HEK293 (cell line): ENCODE results near the gene KRT79.

Source experiments
- CTCF ChIA-PET: fragments of 350-600 bp; formaldehyde crosslinking; extraction: SDS; loops from one replicate; lab custom pipeline; 2021; ENCODE audit warnings: antibody characterized with exemption; lab: Yijun Ruan, JAX
- POLR2A ChIA-PET: fragments of 300-600 bp; formaldehyde crosslinking; extraction: SDS; loops from one replicate; lab custom pipeline; 2020; ENCODE audit warnings: antibody characterized with exemption, inconsistent platforms; lab: Yijun Ruan, JAX
- H3K27ac ChIP-seq: fragments of 200-500 bp; sonication (Bioruptor generic); 2 replicates; pipeline ENCODE4 v1.5.1; 2014; ENCODE audit warnings: low read depth, low read length, control low read depth, inconsistent platforms; ENCODE audit errors: extremely low read depth
- H3K36me3 ChIP-seq, 2 experiments: fragments of 200-500 bp in 1 of 2; sonication (Bioruptor generic) in 1 of 2; 1 replicate in 1 of 2; 2 replicates in 1 of 2; pipeline ENCODE4 v1.5.1; 2014 to 2017; ENCODE audit warnings: inconsistent platforms in 2 of 2, low read length in 2 of 2; ENCODE audit not compliant: control insufficient read depth in 2 of 2, insufficient read depth in 1 of 2
- H3K4me1 ChIP-seq: fragments of 200-500 bp; sonication (Bioruptor generic); 2 replicates; pipeline ENCODE4 v1.5.1; 2014; ENCODE audit warnings: mild to moderate bottlenecking, low read length, inconsistent platforms; ENCODE audit not compliant: control insufficient read depth, insufficient read depth
- H3K4me3 ChIP-seq: 2 replicates; pipeline ENCODE4 v1.5.1; 2011; ENCODE audit warnings: low read depth, mild to moderate bottlenecking, control low read depth, low read length, moderate library complexity
- H3K9me3 ChIP-seq: fragments of 200-500 bp; sonication (Bioruptor generic); 2 replicates; pipeline ENCODE4 v1.5.1; 2014; ENCODE audit warnings: low read depth, low read length, inconsistent platforms; ENCODE audit not compliant: control insufficient read depth, insufficient read depth
- KLF10 ChIP-seq: fragments of 450-650 bp; IDR thresholded peaks from 2 replicates; pipeline ENCODE4 v1.5.1; 2018; ENCODE audit warnings: missing biosample characterization, mild to moderate bottlenecking, missing genetic modification characterization
- PRDM1 ChIP-seq: fragments of 450-650 bp; formaldehyde crosslinking; IDR thresholded peaks from 2 replicates; pipeline ENCODE4; 2016; ENCODE audit warnings: missing biosample characterization, missing genetic modification characterization
- ZBTB48 ChIP-seq: fragments of 450-650 bp; formaldehyde crosslinking; IDR thresholded peaks from 2 replicates; pipeline ENCODE4 v1.5.1; 2016; ENCODE audit warnings: missing biosample characterization, missing genetic modification characterization
- ZFHX2 ChIP-seq: fragments of 450-650 bp; formaldehyde crosslinking; conservative IDR thresholded peaks from 2 replicates; pipeline ENCODE4 v1.5.1; 2016; ENCODE audit warnings: missing biosample characterization, missing genetic modification characterization
- ZNF280D ChIP-seq: fragments of 450-650 bp; formaldehyde crosslinking; IDR thresholded peaks from 2 replicates; pipeline ENCODE4 v1.5.1; 2016; ENCODE audit warnings: missing biosample characterization, missing genetic modification characterization
- ZNF341 ChIP-seq: fragments of 450-650 bp; formaldehyde crosslinking; IDR thresholded peaks from 2 replicates; pipeline ENCODE4; 2016; ENCODE audit warnings: low read depth, missing biosample characterization, missing genetic modification characterization
- ZNF510 ChIP-seq: fragments of 450-650 bp; formaldehyde crosslinking; IDR thresholded peaks from 2 replicates; pipeline ENCODE4 v1.5.1; 2018; ENCODE audit warnings: mild to moderate bottlenecking, missing genetic modification characterization, missing biosample characterization; ENCODE audit not compliant: insufficient replicate concordance
- ZNF624 ChIP-seq: fragments of 450-650 bp; formaldehyde crosslinking; IDR thresholded peaks from 2 replicates; pipeline ENCODE4 v1.5.1; 2017; ENCODE audit warnings: missing biosample characterization, missing genetic modification characterization
- TF ChIP-seq, protein P1 (sequence below): fragments of 450-650 bp; formaldehyde crosslinking; IDR thresholded peaks from 2 replicates; pipeline ENCODE4 v1.5.1; 2016; ENCODE audit warnings: missing biosample characterization, missing genetic modification characterization, borderline replicate concordance
- TF ChIP-seq, protein P2 (sequence below): fragments of 450-650 bp; formaldehyde crosslinking; IDR thresholded peaks from 2 replicates; pipeline ENCODE4 v1.5.1; 2016; ENCODE audit warnings: missing biosample characterization, missing genetic modification characterization
- TF ChIP-seq, protein P3 (sequence below): fragments of 450-650 bp; formaldehyde crosslinking; IDR thresholded peaks from 2 replicates; pipeline ENCODE4 v1.5.1; 2017; ENCODE audit warnings: missing biosample characterization, missing genetic modification characterization

The KRT79 gene

GRCh38 chr12:52796839-52797528 lies 37.1 kb downstream of the KRT79 start:
- no peak for TF ChIP-seq ZNF624 (tag by site-specific recombination)
- no peak for TF ChIP-seq ZFHX2 (tag by site-specific recombination)
- TF ChIP-seq, protein P1, sequence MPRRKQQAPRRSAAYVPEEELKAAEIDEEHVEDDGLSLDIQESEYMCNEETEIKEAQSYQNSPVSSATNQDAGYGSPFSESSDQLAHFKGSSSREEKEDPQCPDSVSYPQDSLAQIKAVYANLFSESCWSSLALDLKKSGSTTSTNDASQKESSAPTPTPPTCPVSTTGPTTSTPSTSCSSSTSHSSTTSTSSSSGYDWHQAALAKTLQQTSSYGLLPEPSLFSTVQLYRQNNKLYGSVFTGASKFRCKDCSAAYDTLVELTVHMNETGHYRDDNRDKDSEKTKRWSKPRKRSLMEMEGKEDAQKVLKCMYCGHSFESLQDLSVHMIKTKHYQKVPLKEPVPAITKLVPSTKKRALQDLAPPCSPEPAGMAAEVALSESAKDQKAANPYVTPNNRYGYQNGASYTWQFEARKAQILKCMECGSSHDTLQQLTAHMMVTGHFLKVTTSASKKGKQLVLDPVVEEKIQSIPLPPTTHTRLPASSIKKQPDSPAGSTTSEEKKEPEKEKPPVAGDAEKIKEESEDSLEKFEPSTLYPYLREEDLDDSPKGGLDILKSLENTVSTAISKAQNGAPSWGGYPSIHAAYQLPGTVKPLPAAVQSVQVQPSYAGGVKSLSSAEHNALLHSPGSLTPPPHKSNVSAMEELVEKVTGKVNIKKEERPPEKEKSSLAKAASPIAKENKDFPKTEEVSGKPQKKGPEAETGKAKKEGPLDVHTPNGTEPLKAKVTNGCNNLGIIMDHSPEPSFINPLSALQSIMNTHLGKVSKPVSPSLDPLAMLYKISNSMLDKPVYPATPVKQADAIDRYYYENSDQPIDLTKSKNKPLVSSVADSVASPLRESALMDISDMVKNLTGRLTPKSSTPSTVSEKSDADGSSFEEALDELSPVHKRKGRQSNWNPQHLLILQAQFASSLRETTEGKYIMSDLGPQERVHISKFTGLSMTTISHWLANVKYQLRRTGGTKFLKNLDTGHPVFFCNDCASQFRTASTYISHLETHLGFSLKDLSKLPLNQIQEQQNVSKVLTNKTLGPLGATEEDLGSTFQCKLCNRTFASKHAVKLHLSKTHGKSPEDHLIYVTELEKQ (tag by site-specific recombination) = no peak
- no peak for TF ChIP-seq PRDM1 (tag by site-specific recombination)
- TF ChIP-seq ZNF341 = no peak
- TF ChIP-seq ZNF280D (tag by site-specific recombination) = no peak
- no peak for TF ChIP-seq KLF10
- no peak for TF ChIP-seq ZNF510
- TF ChIP-seq, protein P2, sequence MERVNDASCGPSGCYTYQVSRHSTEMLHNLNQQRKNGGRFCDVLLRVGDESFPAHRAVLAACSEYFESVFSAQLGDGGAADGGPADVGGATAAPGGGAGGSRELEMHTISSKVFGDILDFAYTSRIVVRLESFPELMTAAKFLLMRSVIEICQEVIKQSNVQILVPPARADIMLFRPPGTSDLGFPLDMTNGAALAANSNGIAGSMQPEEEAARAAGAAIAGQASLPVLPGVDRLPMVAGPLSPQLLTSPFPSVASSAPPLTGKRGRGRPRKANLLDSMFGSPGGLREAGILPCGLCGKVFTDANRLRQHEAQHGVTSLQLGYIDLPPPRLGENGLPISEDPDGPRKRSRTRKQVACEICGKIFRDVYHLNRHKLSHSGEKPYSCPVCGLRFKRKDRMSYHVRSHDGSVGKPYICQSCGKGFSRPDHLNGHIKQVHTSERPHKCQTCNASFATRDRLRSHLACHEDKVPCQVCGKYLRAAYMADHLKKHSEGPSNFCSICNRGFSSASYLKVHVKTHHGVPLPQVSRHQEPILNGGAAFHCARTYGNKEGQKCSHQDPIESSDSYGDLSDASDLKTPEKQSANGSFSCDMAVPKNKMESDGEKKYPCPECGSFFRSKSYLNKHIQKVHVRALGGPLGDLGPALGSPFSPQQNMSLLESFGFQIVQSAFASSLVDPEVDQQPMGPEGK (tag by site-specific recombination) = no peak
- Histone ChIP-seq H3K36me3 (no peaks in the 10 kb centered on the region), H3K9me3 (no peaks in the 10 kb centered on the region), H3K27ac (no peak overlapping the region), H3K4me1 (no peaks in the 10 kb centered on the region), H3K4me3 (no peak overlapping the region)
- POLR2A ChIA-PET = interaction anchor here (0.5 kb wide), 1 partner anchor 1031 kb away, joined by 3 read pairs; no protein-coding TSS in a partner anchor
- CTCF ChIA-PET = interaction anchor here (1.5 to 1.6 kb wide), 2 partner anchors 69 to 74 kb away, joined by 4 to 5 read pairs; no protein-coding TSS in a partner anchor

DNA sequence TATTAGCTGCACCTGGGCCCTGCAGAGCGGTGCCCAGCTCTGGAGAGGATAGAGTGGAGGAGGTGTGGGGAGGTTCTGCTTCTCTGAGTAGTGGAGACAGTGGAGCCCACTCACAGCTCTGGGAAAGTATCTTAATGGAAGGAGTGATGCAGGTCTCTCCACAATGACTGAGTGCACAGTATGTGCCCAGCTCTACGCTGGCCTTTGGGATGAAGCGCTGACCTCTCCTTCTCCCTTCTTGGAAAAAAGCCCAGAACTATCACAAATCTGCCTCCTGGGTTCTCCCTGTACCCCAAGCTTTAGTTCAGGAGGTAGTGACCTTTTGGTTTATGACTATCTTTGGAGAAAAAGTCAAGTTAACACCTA lies 37.7 kb downstream of the KRT79 start:
- Histone ChIP-seq H3K4me1 (no peaks in the 10 kb centered on the region), H3K27ac (no peak overlapping the region), H3K4me3 (no peak overlapping the region), H3K9me3 (no peaks in the 10 kb centered on the region), H3K36me3 (no peaks in the 10 kb centered on the region)
- TF ChIP-seq, protein P3, sequence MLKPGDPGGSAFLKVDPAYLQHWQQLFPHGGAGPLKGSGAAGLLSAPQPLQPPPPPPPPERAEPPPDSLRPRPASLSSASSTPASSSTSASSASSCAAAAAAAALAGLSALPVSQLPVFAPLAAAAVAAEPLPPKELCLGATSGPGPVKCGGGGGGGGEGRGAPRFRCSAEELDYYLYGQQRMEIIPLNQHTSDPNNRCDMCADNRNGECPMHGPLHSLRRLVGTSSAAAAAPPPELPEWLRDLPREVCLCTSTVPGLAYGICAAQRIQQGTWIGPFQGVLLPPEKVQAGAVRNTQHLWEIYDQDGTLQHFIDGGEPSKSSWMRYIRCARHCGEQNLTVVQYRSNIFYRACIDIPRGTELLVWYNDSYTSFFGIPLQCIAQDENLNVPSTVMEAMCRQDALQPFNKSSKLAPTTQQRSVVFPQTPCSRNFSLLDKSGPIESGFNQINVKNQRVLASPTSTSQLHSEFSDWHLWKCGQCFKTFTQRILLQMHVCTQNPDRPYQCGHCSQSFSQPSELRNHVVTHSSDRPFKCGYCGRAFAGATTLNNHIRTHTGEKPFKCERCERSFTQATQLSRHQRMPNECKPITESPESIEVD = no peak
- no peak for TF ChIP-seq ZBTB48 (tag by site-specific recombination)
- ChIA-PET CTCF (interaction anchor here (1.5 kb wide), 1 partner anchor 74 kb away, joined by 5 read pairs; no protein-coding TSS in a partner anchor), POLR2A (no interaction called here)
